ENCODE results near the gene COL26A1.

COL26A1 gene

GRCh38 chr7:101538596-101539459 is 176.2 kb downstream of the COL26A1 start:
- TF ChIP-seq GATA1 (IDR thresholded peaks at IDR 0.05; ENCODE audit: low read depth, low read length) (no peak), POLR2A (IDR thresholded peaks at IDR 0.05; ENCODE audit: low read length) (no peak)
- peak; percentile 38 to 70 for DNase-seq

- TF ChIP-seq GATA1 (IDR thresholded peaks at IDR 0.05; ENCODE audit: low read depth, low read length) (no peak), POLR2A (IDR thresholded peaks at IDR 0.05; ENCODE audit: low read length) (no peak)
- no peak for DNase-seq
Observed at GRCh38 chr7:101539784-101540183, 177.1 kb downstream of the COL26A1 start.

GRCh38 chr7:101542527-101543241 is 180.0 kb downstream of the COL26A1 start:
- TF ChIP-seq GATA1 (IDR thresholded peaks at IDR 0.05; ENCODE audit: low read depth, low read length) (no peak), POLR2A (IDR thresholded peaks at IDR 0.05; ENCODE audit: low read length) (no peak)

DNA sequence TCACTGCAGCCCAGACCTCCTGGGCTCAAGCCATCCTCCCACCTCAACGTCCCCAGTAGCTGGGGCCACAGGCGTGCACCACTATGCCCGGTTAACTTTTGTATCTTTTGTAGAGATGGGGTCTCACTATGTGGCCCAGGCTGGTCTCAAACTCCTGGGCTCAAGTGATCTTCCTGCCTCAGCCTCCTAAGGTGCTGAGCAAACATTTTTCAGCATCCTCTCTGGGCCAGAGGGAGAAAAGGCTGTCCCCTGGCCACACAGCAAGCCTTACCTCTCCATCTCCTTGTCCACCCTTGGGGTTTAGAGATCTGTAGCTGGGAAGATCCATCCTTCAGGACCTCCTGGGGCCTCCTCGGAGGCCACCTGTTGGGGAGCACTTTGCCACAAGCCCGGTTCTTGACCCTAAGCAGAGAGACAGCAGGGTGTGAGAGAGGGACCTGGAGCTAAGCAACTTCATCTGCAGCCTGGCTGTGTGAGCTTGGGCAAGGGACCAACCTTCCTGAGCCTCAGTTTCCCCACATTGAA is 180.6 kb downstream of the COL26A1 start:
- TF ChIP-seq POLR2A (IDR thresholded peaks at IDR 0.05; ENCODE audit: low read length), result no peak
- no peak for TF ChIP-seq GATA1 (IDR thresholded peaks at IDR 0.05; ENCODE audit: low read depth, low read length)
- no peak for DNase-seq

More at GRCh38 chr7:101542527-101543241, 180.0 kb downstream of the COL26A1 start:
- peak; percentile 37 to 74 for DNase-seq

- no peak for TF ChIP-seq POLR2A (IDR thresholded peaks at IDR 0.05; ENCODE audit: low read length)
- TF ChIP-seq GATA1 (IDR thresholded peaks at IDR 0.05; ENCODE audit: low read depth, low read length), result no peak
- no peak for DNase-seq
Observed at GRCh38 chr7:101543846-101544245, 181.2 kb downstream of the COL26A1 start.

DNA sequence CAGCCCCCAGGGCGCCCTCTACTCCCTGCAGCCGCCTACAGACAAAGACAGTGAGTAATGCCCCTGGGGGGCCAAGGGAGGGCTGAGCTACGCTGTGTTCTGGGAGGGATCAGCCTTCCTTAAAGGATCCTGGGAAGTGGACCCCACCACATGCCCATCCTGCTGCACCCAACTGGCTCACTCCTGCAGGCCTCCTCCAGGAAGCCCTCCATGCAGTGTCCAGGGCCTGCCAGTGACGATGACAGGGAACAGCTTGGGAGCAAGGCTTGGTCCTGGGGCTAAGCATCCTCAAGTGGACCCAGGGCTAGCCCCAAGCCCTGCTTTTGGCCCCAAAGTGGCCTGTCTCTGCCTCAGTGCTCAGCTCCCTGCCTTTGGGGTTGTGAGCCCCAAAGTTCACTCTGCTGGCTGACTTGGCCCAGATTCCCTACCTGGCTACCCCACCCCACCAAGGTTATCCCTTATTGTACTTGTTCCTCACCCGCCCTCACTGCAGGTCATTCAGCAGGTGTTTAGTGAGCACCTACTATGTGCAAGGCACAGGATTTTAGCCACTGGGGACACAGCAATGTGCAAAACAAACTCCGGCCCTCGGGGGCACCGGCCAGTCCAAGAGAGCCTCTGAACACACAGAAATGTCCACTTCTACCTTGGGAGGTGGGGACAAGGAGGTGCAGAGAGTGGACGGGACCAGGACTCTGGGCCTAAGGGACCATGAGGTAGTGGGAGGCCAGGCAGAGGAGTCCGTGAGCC is 182.9 kb downstream of the COL26A1 start:
- no peak for TF ChIP-seq POLR2A (IDR thresholded peaks at IDR 0.05; ENCODE audit: low read length)
- no peak for TF ChIP-seq GATA1 (IDR thresholded peaks at IDR 0.05; ENCODE audit: low read depth, low read length)
- no peak for DNase-seq

DNA sequence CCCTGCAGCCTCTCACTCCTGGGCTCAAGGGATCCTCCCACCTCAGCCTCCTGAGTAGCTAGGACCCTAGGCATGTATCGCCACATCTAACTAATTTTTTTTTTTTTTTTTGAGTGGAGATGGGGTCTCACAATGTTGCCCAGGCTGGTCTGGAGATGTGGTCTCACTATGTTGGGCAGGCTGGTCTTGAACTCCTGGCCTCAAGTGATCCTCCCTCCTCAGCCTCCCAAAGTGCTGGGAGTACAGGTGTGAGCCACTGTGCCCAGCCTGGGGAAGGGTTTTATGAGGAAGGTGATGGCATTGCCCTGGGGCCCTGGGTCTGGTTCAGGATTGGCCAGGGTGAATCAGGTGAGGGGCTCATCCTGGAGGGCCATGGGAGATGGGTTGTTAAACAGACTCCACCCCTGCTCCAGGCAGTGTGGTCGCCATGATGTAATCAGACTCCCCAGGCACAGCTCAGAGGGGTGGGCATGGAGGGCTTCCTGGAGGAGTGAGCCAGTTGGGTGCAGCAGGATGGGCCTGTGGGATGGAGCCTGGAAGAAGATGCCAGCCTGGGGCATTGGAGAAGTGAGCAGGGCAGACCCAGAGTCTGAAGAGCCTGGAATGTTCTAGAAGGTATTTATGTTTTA is 183.7 kb downstream of the COL26A1 start:
- no peak for DNase-seq
- TF ChIP-seq POLR2A (IDR thresholded peaks at IDR 0.05; ENCODE audit: low read length), result no peak
- no peak for TF ChIP-seq GATA1 (IDR thresholded peaks at IDR 0.05; ENCODE audit: low read depth, low read length)

DNA sequence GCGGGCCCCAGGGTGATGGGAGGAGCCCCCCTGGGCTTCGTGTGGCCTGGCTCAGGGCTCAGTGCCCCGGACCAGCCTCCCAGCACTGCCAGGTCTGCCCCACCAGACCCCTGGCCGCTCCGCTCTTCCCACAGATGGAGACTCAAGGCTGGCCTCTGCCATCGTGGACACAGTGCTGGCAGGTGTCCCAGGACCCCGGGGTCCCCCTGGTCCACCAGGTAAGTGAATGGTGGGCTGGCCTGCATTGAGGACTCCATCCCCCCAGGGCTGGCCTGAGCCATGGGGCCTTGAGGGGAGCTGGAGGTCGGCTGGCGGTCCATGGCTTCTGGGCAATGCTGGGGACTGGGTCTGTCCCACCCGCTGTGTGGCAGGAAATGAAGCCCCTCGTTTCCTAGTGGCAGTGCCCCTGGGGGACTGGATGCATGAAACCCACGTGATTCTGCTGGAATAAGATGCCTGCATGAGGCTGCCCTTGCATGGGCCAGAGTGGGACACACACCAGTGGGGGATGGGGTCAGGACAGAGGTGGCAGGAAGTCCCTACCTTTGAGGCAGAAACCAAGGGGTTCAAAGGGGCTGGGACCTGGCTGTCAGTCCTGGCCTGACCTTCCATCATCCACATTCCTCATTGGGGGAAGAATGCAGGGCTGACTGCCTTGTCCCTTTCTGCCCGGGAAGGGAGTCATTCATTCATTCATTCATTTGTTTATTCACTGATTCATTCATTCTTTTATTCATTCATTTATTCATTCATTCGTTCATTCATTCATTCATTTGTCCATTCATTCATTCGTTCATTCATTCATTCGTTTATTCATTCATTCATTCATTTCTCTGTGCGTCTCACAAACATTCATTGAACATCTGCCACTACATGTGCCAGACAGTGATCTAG is 184.6 kb downstream of the COL26A1 start:
- no peak for DNase-seq
- no peak for TF ChIP-seq GATA1 (IDR thresholded peaks at IDR 0.05; ENCODE audit: low read depth, low read length)
- TF ChIP-seq POLR2A (IDR thresholded peaks at IDR 0.05; ENCODE audit: low read length), result no peak

- DNase-seq, result no peak
- TF ChIP-seq GATA1 (IDR thresholded peaks at IDR 0.05; ENCODE audit: low read depth, low read length) (no peak), POLR2A (IDR thresholded peaks at IDR 0.05; ENCODE audit: low read length) (no peak)
Observed at GRCh38 chr7:101547916-101548661, 185.4 kb downstream of the COL26A1 start.

DNA sequence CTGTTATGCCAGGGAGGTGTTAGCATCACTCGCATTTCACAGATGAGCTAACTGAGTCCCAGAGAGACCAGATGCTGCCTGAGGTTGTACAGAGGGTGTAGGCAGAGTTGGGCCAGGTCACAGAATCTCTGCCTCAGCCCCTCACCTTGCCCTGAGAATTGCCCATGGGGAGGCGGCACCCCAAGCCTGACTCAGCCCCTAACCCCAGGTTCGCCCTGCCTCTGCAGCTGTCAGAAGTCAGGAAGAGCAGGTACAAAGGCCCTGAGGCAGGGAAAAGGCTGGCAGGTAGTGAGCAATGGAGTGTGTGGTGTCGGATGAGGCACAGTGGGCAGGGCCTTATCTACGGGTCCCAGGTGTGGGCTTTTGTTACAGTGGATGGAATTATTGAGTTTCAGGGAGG is 187.1 kb downstream of the COL26A1 start:
- DNase-seq, result no peak
- TF ChIP-seq POLR2A (IDR thresholded peaks at IDR 0.05; ENCODE audit: low read length) (no peak), GATA1 (IDR thresholded peaks at IDR 0.05; ENCODE audit: low read depth, low read length) (no peak)

- DNase-seq, result no peak
- TF ChIP-seq POLR2A (IDR thresholded peaks at IDR 0.05; ENCODE audit: low read length), result no peak
- TF ChIP-seq GATA1 (IDR thresholded peaks at IDR 0.05; ENCODE audit: low read depth, low read length), result no peak
Observed at GRCh38 chr7:101550641-101551541, 188.2 kb downstream of the COL26A1 start.
